H1 (cell line): ENCODE measurements around the gene CHD3. TPM values are rescaled to one million over a fixed set of nuclear protein-coding genes. Genes with fewer than 3 reads are reported as not detected.

Experiments
- polyA plus RNA-seq, 7 experiments: library from polyadenylated mRNA; depleted of rRNA in 3 of 7; stranded (reverse) in 5 of 7; unstranded in 2 of 7; fragments of >200 nt in 5 of 7; fragments of 200-250 nt in 2 of 7; gene quantifications; 1 replicate in 5 of 7; 2 replicates in 1 of 7; 4 replicates in 1 of 7; pipeline versions ENCODE4 v1.2.1 to v1.2.3, GENCODE V29; 2011 to 2013; ENCODE audit warnings: missing spikeins in 2 of 7, mixed read lengths in 2 of 7
- total RNA-seq: library from RNA; stranded (reverse); fragmentation: NEBNext Ultra II Directional; extraction: Animal tissue kit (Norgen Biotek cat#: 25700); gene quantifications from 2 replicates; pipeline ENCODE4 v1.2.1, GENCODE V29; 2021
- TF ChIP-seq, protein P1 (sequence below): fragments of 300-600 bp; sonication (generic); IDR thresholded peaks from 2 replicates; pipeline ENCODE4 v1.7.1; 2012; ENCODE audit warnings: low read length, moderate library complexity, mild to moderate bottlenecking, inconsistent platforms; ENCODE audit not compliant: insufficient replicate concordance

Gene CHD3
- total and polyA plus RNA-seq, 2 of the 8 experiments (the other 6 are each of a cell fraction or from before 2014, with no cell fraction given): 12.3 to 12.9 TPM

- TF ChIP-seq, protein P1, sequence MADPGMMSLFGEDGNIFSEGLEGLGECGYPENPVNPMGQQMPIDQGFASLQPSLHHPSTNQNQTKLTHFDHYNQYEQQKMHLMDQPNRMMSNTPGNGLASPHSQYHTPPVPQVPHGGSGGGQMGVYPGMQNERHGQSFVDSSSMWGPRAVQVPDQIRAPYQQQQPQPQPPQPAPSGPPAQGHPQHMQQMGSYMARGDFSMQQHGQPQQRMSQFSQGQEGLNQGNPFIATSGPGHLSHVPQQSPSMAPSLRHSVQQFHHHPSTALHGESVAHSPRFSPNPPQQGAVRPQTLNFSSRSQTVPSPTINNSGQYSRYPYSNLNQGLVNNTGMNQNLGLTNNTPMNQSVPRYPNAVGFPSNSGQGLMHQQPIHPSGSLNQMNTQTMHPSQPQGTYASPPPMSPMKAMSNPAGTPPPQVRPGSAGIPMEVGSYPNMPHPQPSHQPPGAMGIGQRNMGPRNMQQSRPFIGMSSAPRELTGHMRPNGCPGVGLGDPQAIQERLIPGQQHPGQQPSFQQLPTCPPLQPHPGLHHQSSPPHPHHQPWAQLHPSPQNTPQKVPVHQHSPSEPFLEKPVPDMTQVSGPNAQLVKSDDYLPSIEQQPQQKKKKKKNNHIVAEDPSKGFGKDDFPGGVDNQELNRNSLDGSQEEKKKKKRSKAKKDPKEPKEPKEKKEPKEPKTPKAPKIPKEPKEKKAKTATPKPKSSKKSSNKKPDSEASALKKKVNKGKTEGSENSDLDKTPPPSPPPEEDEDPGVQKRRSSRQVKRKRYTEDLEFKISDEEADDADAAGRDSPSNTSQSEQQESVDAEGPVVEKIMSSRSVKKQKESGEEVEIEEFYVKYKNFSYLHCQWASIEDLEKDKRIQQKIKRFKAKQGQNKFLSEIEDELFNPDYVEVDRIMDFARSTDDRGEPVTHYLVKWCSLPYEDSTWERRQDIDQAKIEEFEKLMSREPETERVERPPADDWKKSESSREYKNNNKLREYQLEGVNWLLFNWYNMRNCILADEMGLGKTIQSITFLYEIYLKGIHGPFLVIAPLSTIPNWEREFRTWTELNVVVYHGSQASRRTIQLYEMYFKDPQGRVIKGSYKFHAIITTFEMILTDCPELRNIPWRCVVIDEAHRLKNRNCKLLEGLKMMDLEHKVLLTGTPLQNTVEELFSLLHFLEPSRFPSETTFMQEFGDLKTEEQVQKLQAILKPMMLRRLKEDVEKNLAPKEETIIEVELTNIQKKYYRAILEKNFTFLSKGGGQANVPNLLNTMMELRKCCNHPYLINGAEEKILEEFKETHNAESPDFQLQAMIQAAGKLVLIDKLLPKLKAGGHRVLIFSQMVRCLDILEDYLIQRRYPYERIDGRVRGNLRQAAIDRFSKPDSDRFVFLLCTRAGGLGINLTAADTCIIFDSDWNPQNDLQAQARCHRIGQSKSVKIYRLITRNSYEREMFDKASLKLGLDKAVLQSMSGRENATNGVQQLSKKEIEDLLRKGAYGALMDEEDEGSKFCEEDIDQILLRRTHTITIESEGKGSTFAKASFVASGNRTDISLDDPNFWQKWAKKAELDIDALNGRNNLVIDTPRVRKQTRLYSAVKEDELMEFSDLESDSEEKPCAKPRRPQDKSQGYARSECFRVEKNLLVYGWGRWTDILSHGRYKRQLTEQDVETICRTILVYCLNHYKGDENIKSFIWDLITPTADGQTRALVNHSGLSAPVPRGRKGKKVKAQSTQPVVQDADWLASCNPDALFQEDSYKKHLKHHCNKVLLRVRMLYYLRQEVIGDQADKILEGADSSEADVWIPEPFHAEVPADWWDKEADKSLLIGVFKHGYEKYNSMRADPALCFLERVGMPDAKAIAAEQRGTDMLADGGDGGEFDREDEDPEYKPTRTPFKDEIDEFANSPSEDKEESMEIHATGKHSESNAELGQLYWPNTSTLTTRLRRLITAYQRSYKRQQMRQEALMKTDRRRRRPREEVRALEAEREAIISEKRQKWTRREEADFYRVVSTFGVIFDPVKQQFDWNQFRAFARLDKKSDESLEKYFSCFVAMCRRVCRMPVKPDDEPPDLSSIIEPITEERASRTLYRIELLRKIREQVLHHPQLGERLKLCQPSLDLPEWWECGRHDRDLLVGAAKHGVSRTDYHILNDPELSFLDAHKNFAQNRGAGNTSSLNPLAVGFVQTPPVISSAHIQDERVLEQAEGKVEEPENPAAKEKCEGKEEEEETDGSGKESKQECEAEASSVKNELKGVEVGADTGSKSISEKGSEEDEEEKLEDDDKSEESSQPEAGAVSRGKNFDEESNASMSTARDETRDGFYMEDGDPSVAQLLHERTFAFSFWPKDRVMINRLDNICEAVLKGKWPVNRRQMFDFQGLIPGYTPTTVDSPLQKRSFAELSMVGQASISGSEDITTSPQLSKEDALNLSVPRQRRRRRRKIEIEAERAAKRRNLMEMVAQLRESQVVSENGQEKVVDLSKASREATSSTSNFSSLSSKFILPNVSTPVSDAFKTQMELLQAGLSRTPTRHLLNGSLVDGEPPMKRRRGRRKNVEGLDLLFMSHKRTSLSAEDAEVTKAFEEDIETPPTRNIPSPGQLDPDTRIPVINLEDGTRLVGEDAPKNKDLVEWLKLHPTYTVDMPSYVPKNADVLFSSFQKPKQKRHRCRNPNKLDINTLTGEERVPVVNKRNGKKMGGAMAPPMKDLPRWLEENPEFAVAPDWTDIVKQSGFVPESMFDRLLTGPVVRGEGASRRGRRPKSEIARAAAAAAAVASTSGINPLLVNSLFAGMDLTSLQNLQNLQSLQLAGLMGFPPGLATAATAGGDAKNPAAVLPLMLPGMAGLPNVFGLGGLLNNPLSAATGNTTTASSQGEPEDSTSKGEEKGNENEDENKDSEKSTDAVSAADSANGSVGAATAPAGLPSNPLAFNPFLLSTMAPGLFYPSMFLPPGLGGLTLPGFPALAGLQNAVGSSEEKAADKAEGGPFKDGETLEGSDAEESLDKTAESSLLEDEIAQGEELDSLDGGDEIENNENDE: no peak
Observed at GRCh38 chr17:7910711-7911110, 22.1 kb downstream of the CHD3 start (continued).
